H1 (cell line): ENCODE results near the gene FOXP2. TPM values are rescaled to one million over a fixed set of nuclear protein-coding genes. Genes with fewer than 3 reads are reported as not detected.

Source experiments
- CTCF ChIA-PET: fragments of 300-600 bp; sonication (Branson Sonifier 250); formaldehyde crosslinking; loops from one replicate; lab custom pipeline; 2021; ENCODE audit not compliant: partially characterized antibody; lab: Charles Lee
- POLR2A ChIA-PET: fragments of 300-600 bp; sonication (Branson Sonifier 250); formaldehyde crosslinking; loops from one replicate; lab custom pipeline; 2021; ENCODE audit warnings: inconsistent platforms; ENCODE audit not compliant: partially characterized antibody; lab: Charles Lee
- DNase-seq, 2 experiments: peaks; one replicate each; pipeline versions ENCODE4 v3.0.0 to v3.0.0-alpha.2; 2010 to 2022; ENCODE audit warnings: low spot score in 2 of 2, low read depth in 1 of 2, mixed read lengths in 1 of 2
- FAIRE-seq: peaks from 2 replicates; lab custom pipeline; 2011; peaks lifted over from hg19 to GRCh38; lab: Jason Lieb, UNC
- H2AFZ ChIP-seq: 2 replicates; pipeline ENCODE4 v1.8.1; 2012; ENCODE audit warnings: low read length, inconsistent platforms
- H2AK5ac ChIP-seq: 2 replicates; pipeline ENCODE4 v1.6.1; 2013; ENCODE audit warnings: low read depth, low read length
- H2BK120ac ChIP-seq: replicated peaks from 2 replicates; pipeline ENCODE3; 2013; ENCODE audit warnings: low read depth, low read length, inconsistent platforms
- H2BK12ac ChIP-seq: 2 replicates; pipeline ENCODE4 v1.6.1; 2013; ENCODE audit warnings: low read depth, low read length
- H2BK15ac ChIP-seq: 2 replicates; pipeline ENCODE4 v1.6.1; 2013; ENCODE audit warnings: low read length
- H2BK20ac ChIP-seq: 2 replicates; pipeline ENCODE4 v1.6.1; 2013; ENCODE audit warnings: low read length
- H2BK5ac ChIP-seq: 2 replicates; pipeline ENCODE4 v1.6.1; 2013; ENCODE audit warnings: low read depth, low read length
- H3K14ac ChIP-seq: 2 replicates; pipeline ENCODE4 v1.6.1; 2013; ENCODE audit warnings: inconsistent platforms; ENCODE audit not compliant: insufficient read length
- H3K18ac ChIP-seq: 2 replicates; pipeline ENCODE4 v1.6.1; 2013; ENCODE audit warnings: low read length; ENCODE audit errors: extremely low read depth
- H3K23ac ChIP-seq: 2 replicates; pipeline ENCODE4 v1.6.1; 2013; ENCODE audit warnings: inconsistent platforms; ENCODE audit not compliant: insufficient read length
- H3K23me2 ChIP-seq: 2 replicates; pipeline ENCODE4 v1.6.1; 2013; ENCODE audit warnings: low read depth, low read length
- H3K27ac ChIP-seq: 2 replicates; pipeline ENCODE4 v1.6.1; 2011; ENCODE audit warnings: low read depth, low read length, inconsistent platforms
- H3K27me3 ChIP-seq, 4 experiments: replicated peaks in 1 of 4; 1 replicate in 1 of 4; 2 replicates in 3 of 4; pipeline versions ENCODE4 v1.6.1 to v1.8.1; 2011 to 2013; ENCODE audit warnings: low read length in 3 of 4, mild to moderate bottlenecking in 3 of 4, inconsistent platforms in 2 of 4, mixed read lengths in 2 of 4, moderate library complexity in 1 of 4; ENCODE audit not compliant: control insufficient read depth in 3 of 4, insufficient read depth in 3 of 4; ENCODE audit errors: extremely low read depth in 1 of 4
- H3K36me3 ChIP-seq, 4 experiments: 2 replicates each; pipeline versions ENCODE4 v1.6.1 to v1.8.1; 2011 to 2013; ENCODE audit warnings: mild to moderate bottlenecking in 4 of 4, low read length in 3 of 4, moderate library complexity in 2 of 4, control low read depth in 1 of 4, inconsistent platforms in 1 of 4; ENCODE audit not compliant: insufficient read depth in 4 of 4, control insufficient read depth in 2 of 4
- H3K4ac ChIP-seq: replicated peaks from 2 replicates; pipeline ENCODE3; 2013; ENCODE audit warnings: low read length, low read depth, mixed read lengths, inconsistent platforms; ENCODE audit not compliant: insufficient read length
- H3K4me1 ChIP-seq, 4 experiments: replicated peaks in 1 of 4; 1 replicate in 1 of 4; 2 replicates in 3 of 4; pipeline versions ENCODE4 v1.6.1 to v1.8.1; 2011 to 2013; ENCODE audit warnings: low read length in 3 of 4, inconsistent platforms in 2 of 4, mixed read lengths in 1 of 4; ENCODE audit not compliant: insufficient read depth in 4 of 4, control insufficient read depth in 3 of 4
- H3K4me2 ChIP-seq, 2 experiments: 2 replicates each; pipeline versions ENCODE4 v1.6.1 to v1.8.1; 2011 to 2013; ENCODE audit warnings: low read depth in 2 of 2, low read length in 2 of 2, control low read depth in 1 of 2, inconsistent platforms in 1 of 2, mild to moderate bottlenecking in 1 of 2; ENCODE audit not compliant: insufficient read depth in 1 of 2
- H3K4me3 ChIP-seq, 4 experiments: fragments of 200-600, 300-600 bp in 1 of 4; sonication (generic), shearing (Covaris generic), sonication (Bioruptor Twin) in 1 of 4; 2 replicates each; pipeline versions ENCODE4 v1.5.1 to v1.8.1; 2011 to 2016; ENCODE audit warnings: low read length in 4 of 4, low read depth in 3 of 4, control low read depth in 2 of 4, inconsistent platforms in 2 of 4, mild to moderate bottlenecking in 2 of 4, mixed read lengths in 1 of 4, moderate library complexity in 1 of 4; ENCODE audit not compliant: insufficient read depth in 2 of 4; ENCODE audit errors: extremely low read depth in 1 of 4
- H3K56ac ChIP-seq: replicated peaks from 2 replicates; pipeline ENCODE3; 2013; ENCODE audit warnings: low read depth, mild to moderate bottlenecking, mixed read lengths, low read length, inconsistent platforms; ENCODE audit not compliant: insufficient read length
- H3K79me1 ChIP-seq: 2 replicates; pipeline ENCODE4 v1.6.1; 2013; ENCODE audit warnings: low read depth, low read length, control low read depth
- H3K79me2 ChIP-seq, 2 experiments: 2 replicates each; pipeline versions ENCODE4 v1.6.1 to v1.8.1; 2012 to 2013; ENCODE audit warnings: low read length in 2 of 2, mild to moderate bottlenecking in 2 of 2, inconsistent platforms in 1 of 2; ENCODE audit not compliant: insufficient read depth in 2 of 2, control insufficient read depth in 1 of 2
- H3K9ac ChIP-seq, 4 experiments: replicated peaks in 1 of 4; 1 replicate in 1 of 4; 2 replicates in 3 of 4; pipeline versions ENCODE4 v1.6.1 to v1.8.1; 2011 to 2013; ENCODE audit warnings: low read depth in 3 of 4, low read length in 3 of 4, control low read depth in 2 of 4, mild to moderate bottlenecking in 2 of 4, moderate library complexity in 2 of 4, inconsistent platforms in 1 of 4; ENCODE audit errors: extremely low read depth in 1 of 4
- H3K9me3 ChIP-seq, 2 experiments: 2 replicates each; pipeline versions ENCODE4 v1.6.1 to v1.8.1; 2012 to 2013; ENCODE audit warnings: mild to moderate bottlenecking in 2 of 2, moderate library complexity in 2 of 2, control low read depth in 1 of 2, inconsistent platforms in 1 of 2, low read depth in 1 of 2, low read length in 1 of 2, mixed read lengths in 1 of 2; ENCODE audit not compliant: insufficient read depth in 2 of 2
- H4K20me1 ChIP-seq, 2 experiments: replicated peaks in 1 of 2; 2 replicates each; pipeline versions ENCODE3 to v1.8.1; 2011 to 2013; ENCODE audit warnings: inconsistent platforms in 2 of 2, low read length in 2 of 2, mild to moderate bottlenecking in 1 of 2; ENCODE audit not compliant: insufficient read depth in 2 of 2, control insufficient read depth in 1 of 2
- H4K5ac ChIP-seq: 2 replicates; pipeline ENCODE4 v1.6.1; 2013; ENCODE audit warnings: low read length, low read depth, mixed read lengths, inconsistent platforms; ENCODE audit not compliant: insufficient read length
- H4K8ac ChIP-seq: 2 replicates; pipeline ENCODE4 v1.8.0; 2013; ENCODE audit warnings: mild to moderate bottlenecking, moderate library complexity, low read length, inconsistent platforms; ENCODE audit not compliant: insufficient read depth; ENCODE audit errors: extremely low read depth
- H4K91ac ChIP-seq: replicated peaks from 2 replicates; pipeline ENCODE3; 2013; ENCODE audit warnings: low read length, mixed read lengths, inconsistent platforms; ENCODE audit not compliant: insufficient read length
- CREB1 ChIP-seq: IDR thresholded peaks from 2 replicates; pipeline ENCODE4 v1.6.1; 2012; ENCODE audit warnings: inconsistent platforms
- EZH2 ChIP-seq: fragments of 200-600 bp; sonication (generic); IDR thresholded peaks from 2 replicates; pipeline ENCODE4 v1.7.1; 2012; ENCODE audit warnings: low read depth, mild to moderate bottlenecking, moderate library complexity, low read length, inconsistent platforms; ENCODE audit not compliant: severe bottlenecking
- FOSL1 ChIP-seq: IDR thresholded peaks from 2 replicates; pipeline ENCODE4 v1.6.1; 2011; ENCODE audit warnings: mild to moderate bottlenecking, low read depth, low read length, moderate library complexity; ENCODE audit not compliant: insufficient read depth
- RAD21 ChIP-seq, 2 experiments: IDR thresholded peaks in 1 of 2; conservative IDR thresholded peaks in 1 of 2; 2 replicates each; pipeline ENCODE4 v1.6.1; 2011; ENCODE audit warnings: low read depth in 2 of 2, low read length in 2 of 2, improper control_type of control experiment in 1 of 2, inconsistent platforms in 1 of 2, mild to moderate bottlenecking in 1 of 2, moderate library complexity in 1 of 2
- TCF12 ChIP-seq: IDR thresholded peaks from 2 replicates; pipeline ENCODE4 v1.6.1; 2011; ENCODE audit warnings: low read depth, mild to moderate bottlenecking, low read length
- polyA plus RNA-seq, 7 experiments: library from polyadenylated mRNA; depleted of rRNA in 3 of 7; stranded (reverse) in 5 of 7; unstranded in 2 of 7; fragments of >200 nt in 5 of 7; fragments of 200-250 nt in 2 of 7; gene quantifications; 1 replicate in 5 of 7; 2 replicates in 1 of 7; 4 replicates in 1 of 7; pipeline versions ENCODE4 v1.2.1 to v1.2.3, GENCODE V29; 2011 to 2013; ENCODE audit warnings: missing spikeins in 2 of 7, mixed read lengths in 2 of 7
- total RNA-seq: library from RNA; stranded (reverse); fragmentation: NEBNext Ultra II Directional; extraction: Animal tissue kit (Norgen Biotek cat#: 25700); gene quantifications from 2 replicates; pipeline ENCODE4 v1.2.1, GENCODE V29; 2021
- TF ChIP-seq, protein P1 (sequence below): IDR thresholded peaks from 2 replicates; pipeline ENCODE4 v1.6.1; 2012; ENCODE audit warnings: inconsistent platforms

Gene FOXP2
- total and polyA plus RNA-seq, 2 of the 8 experiments (the other 6 are each of a cell fraction or from before 2014, with no cell fraction given) = 0.09 to 0.43 TPM

DNA sequence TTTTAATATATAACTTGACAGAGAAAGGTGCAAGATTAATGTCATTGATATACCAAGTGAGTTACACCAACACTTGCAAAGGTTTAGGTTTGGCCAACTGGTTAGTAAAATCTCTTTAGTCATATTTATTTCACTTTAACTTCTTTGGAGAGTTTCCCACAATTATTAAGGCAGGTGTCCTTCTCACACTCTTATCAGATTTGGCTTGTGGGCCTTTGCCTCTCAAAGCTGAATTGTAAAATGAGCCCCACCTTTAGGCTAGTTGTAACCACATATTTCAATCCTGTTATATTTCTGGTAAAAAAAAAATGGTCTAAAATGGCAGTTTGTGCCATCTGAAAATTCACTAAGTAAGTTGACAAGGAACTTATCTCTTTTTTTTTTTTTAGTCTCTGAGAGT, 26.6 kb upstream of the FOXP2 start:
- no peak for DNase-seq
- Histone ChIP-seq H3K23me2 (no peaks in the 10 kb centered on the region), H2BK15ac (no peak overlapping the region), H3K9ac (no peak overlapping the region), H3K27me3 (no peaks in the 10 kb centered on the region), H3K27ac (no peak overlapping the region), H3K79me2 (no peaks in the 10 kb centered on the region), H3K4me2 (no peak overlapping the region), H2AFZ (no peak overlapping the region), H3K18ac (no peak overlapping the region), H3K4me3 (no peak overlapping the region), H3K23ac (no peak overlapping the region), H2AK5ac (no peak overlapping the region), H3K56ac (no peak overlapping the region), H2BK12ac (no peak overlapping the region), H4K8ac (no peak overlapping the region), H3K9me3 (no peaks in the 10 kb centered on the region), H3K4ac (no peak overlapping the region), H3K79me1 (no peaks in the 10 kb centered on the region), H3K36me3 (no peaks in the 10 kb centered on the region), H2BK120ac (no peak overlapping the region), H4K20me1 (no peaks in the 10 kb centered on the region), H4K5ac (no peak overlapping the region), H4K91ac (no peak overlapping the region), H2BK20ac (no peak overlapping the region), H3K4me1 (no peaks in the 10 kb centered on the region), H2BK5ac (no peak overlapping the region), H3K14ac (no peak overlapping the region)
- POLR2A ChIA-PET = no interaction called here
- no peak for FAIRE-seq
- CTCF ChIA-PET = no interaction called here
- no peak for TF ChIP-seq TCF12
- no peak for TF ChIP-seq RAD21 (IDR thresholded peaks at IDR 0.05 in 1 of 2, conservative IDR thresholded peaks at IDR 0.05 in 1 of 2; ENCODE audit: low read depth in 2 of 2, low read length in 2 of 2)
- TF ChIP-seq CREB1 = no peak
- TF ChIP-seq, protein P1, sequence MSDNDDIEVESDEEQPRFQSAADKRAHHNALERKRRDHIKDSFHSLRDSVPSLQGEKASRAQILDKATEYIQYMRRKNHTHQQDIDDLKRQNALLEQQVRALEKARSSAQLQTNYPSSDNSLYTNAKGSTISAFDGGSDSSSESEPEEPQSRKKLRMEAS = no peak
- TF ChIP-seq EZH2 = no peak
- TF ChIP-seq FOSL1 = no peak
